HG03066 (cell line): Measurements from ENCODE around the gene PLEKHA6.
"Not testable (repeated sequence)": the region's sequence is repeated elsewhere in the genome, so short reads cannot be mapped to it uniquely, and the experiment has no call there.

Source experiments
- ATAC-seq: cut with Tn5 transposase; IDR thresholded peaks from one replicate; pipeline ENCODE4 v1.9.1; 2021; ENCODE audit warnings: low read depth; ENCODE audit not compliant: unreplicated experiment

PLEKHA6 gene

DNA sequence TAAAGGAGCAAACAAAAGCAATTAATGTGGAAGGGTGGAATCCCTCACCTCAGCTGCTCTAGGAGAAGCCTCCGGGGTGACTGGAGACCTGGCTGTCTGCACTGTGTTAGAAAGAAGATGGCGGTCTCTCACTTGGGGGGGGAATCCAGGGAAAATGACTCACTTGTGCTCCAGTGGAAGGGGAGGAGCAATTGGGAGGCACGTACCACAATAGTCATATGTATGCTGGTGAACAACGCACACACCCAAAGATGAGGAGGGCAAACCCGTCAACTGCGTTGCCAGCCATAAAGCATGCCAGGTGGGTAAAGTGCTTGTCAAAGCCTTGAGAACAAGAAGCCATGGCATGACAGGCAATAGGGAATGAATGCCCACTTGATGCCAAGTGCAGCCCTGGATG, 22.1 kb downstream of the PLEKHA6 start:
- ATAC-seq = no peak

DNA sequence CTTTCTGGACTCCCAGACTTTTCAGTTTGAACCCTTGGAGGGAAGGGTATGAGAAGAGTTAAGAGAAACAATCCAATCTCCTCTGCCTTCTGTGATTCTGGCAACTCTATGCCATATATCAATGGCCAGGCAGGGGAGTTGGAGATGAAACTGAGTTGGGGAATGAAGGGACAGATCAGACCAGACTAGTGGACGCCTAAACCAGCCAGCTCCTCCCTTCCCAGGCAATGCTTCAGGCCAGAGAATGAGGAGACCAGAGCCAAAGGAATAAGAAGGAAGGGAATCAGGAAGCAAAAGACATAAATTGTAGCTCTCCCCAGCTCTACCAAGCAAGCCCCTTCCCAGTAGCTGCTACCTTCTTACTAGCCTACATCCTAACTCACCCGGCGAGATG, 22.7 kb downstream of the PLEKHA6 start:
- ATAC-seq = no peak

DNA sequence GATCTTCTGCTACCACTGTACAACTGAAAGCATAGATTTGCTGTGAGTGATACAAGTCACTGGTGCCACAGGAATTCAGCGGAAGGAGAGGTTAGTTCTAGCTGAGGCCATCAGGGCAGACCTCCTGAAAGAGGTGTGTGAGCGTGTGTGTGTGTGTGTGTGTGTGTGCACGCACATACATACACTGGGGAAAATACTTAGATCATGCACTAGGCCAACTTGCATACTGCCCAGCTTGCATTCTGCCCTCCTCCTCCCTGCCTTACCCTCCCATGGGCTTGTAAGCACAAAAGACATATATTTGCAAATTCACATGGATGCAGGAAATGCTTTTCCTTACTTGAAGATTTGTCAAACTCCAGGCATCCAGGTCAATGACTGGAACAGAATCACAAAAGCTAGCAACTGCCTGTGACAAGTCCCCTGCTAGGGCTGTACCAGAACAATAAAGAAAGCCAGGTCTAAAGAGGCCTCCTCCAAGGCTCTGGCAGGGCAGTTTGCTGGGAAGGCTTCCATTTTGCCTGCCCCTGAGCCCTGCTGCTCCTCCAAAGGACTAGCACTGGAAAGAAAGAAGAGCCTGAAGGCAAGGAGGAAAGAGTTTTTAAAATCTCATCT, 23.2 kb downstream of the PLEKHA6 start:
- ATAC-seq = no peak

DNA sequence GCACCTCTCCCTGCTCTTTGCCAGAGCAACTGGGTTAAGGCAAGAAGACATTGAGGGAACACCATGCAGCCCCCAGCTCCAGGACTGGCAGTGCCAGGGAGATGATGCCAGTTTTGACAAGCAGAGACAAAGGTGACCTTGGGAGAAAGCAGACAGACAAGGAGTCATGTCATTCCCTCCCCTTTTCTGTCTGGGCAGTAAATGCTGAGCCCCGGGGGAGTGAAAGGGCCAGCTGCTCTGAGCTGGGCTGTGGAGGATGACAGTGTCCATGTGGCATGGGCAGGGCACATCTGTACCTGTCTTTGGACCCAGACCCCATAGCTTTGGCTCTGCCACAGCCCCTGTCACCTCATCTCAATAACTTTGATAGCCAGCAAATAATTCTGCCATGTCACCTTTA, 24.2 kb downstream of the PLEKHA6 start:
- ATAC-seq = no peak

DNA sequence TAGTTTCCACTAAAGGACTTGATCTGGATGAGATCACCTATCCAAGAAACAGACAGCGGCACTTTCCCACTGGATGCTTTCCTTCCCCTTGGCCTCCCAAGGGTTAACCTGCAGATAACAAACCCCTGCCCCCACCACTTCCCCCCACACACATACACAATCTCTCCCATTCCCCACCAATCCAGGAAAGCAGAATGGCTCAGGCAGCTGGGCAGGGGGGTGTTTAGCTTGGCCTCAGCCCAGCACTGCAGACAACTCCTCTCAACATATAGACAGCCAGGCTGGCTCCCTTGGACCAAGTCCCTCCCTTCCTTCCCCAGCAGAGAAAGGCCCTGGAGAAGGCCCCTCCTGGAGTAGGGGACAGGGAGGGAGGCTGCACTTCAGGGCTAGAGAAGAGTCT, 24.6 kb downstream of the PLEKHA6 start:
- ATAC-seq = no peak

DNA sequence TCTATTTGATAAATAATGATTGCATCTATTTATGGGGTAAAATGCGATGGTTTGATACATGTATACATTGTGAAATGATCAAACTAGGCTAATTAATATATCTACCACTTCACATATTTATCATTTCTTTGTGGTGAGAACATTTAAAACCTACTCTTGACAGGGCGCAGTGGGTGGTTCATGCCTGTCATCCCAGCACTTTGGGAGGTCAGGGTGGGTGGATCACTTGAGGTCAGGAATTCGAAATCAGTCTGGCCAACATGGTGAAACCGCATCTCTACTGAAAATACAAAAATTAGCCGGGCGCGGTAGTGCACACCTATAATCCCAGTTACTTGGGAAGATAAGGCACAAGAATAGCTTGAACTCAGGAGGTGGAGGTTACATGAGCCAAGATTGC, 25.3 kb downstream of the PLEKHA6 start:
- ATAC-seq = no peak

DNA sequence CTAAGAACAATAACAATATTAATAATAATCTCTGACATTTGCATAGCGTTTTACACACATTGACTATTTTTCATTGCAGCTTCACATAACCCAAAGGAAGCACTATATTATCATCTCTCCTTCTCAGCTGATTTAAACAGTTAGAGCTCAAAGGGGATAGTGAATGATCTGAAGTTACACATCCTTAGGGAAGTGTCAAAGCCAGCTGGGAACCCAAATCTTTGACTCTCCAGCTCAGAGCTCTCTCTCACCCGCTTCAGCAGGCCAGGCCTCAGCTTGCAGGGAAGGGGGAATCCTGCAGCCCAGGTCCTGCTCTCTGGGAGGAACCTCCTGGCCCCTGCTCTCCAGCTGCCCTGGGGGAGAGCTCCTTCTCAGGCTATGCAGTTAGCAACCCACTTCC, 26.3 kb downstream of the PLEKHA6 start:
- no peak for ATAC-seq

DNA sequence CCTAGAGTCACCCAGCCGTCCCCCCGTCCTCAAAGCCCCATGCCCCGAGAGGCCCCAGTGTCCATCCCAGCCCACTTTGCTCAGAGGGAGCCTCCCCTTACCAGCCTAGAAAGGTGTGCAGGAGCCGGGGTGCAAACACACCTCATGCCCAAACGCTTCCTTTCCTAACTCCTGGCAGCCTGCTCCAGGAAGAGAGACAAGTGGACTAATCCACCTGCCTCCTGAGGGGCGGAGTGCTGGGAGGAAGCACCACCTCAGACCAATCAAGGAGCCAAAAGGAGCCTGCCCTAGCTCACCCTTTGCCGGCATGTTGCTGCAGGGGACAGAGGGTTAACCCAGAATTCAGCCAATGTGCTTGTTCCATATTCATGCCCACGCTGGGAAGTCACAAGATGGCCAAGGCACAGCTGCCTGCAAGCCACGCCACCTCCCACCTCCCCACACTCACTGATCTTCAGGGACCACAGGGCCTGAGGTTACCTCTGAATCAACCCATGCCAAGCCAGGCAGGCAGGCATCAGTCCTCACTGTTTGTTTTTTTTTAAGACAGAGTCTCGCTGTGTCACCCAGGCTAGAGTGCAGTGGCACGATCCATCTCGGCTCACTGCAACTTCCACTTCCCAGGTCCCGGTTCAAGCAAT, 27.8 kb downstream of the PLEKHA6 start:
- ATAC-seq = no peak

DNA sequence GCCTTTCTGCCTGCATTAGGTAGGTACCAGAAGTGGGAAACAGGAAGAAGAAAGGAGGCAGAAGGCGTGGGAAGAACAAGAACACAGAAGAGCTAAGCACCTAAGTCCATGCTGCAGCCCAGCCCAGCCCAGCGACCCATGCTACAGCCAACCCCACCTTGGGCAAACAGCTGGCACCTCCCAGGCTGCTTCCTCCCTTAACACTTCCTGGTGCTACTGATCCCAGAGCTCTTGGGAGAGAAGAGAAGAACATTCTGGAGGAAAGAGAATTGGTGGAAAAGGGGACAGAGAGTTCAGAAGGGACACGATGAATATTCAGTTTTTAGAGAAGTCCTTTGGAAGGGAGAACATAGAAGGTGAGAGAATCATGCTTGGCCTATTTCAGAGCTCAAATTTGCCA, 28.5 kb downstream of the PLEKHA6 start:
- ATAC-seq = no peak

DNA sequence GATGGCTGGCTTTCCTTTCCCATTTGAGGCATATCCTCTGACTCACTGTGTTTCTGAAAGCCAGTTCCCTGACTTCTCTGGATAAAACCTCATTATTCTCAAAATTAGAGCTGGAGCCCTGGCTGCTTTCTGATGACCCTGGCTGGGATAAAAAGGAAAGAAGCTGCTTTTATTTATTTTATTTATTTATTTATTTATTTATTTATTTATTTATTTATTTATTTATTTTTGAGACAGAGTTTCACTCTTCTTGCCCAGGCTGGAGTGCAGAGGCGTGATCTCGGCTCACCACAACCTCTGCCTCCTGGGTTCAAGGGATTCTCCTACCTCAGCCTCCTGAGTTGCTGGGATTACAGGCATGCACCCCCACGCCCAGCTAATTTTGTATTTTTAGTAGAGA, 31.9 kb downstream of the PLEKHA6 start:
- not testable (repeated sequence) for ATAC-seq

DNA sequence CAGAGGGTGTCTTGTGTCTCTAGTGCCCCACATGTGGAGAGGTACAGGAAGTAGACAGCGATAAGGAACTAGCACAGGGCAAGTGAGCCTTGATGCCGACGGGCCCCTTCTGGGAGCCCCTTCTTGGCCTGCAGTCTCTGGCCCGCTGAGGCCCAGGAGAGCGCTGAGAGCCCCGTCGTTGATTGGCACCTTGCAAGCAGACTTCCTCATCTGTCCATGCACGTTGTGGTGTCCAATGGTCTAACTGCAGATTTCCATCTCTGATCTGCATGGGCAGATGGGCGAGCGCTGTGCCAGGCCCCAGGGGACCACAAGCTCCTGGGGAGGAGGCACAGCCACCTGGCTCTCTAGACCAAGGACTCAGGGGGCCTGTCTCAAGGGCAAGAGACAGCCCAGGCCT, 32.4 kb downstream of the PLEKHA6 start:
- ATAC-seq = no peak

DNA sequence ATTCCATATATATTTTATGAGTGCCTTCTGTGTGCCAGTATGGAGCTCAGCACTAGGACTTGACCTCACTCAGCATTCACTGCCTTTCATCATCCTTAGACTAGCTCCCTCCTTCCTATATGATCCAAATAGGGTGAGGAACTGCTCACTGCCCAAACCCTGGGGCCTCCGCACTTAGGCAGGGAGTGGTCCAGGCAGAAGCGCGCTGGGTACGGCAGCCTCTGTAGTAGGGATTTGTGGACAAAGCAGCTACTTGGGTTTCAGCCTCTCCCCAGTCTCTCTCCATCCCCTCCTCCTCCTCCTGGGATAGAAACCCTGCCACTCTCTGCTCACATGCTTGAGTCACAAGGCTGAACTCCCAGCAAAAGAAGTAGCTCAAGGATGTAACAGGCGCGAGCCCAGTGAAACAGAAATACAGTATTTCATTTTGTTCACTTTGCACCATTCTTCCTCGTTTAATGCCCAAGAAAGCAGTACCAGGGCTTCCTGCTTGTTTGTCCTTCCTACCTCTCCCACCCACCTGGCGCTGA, 32.9 kb downstream of the PLEKHA6 start:
- no peak for ATAC-seq

DNA sequence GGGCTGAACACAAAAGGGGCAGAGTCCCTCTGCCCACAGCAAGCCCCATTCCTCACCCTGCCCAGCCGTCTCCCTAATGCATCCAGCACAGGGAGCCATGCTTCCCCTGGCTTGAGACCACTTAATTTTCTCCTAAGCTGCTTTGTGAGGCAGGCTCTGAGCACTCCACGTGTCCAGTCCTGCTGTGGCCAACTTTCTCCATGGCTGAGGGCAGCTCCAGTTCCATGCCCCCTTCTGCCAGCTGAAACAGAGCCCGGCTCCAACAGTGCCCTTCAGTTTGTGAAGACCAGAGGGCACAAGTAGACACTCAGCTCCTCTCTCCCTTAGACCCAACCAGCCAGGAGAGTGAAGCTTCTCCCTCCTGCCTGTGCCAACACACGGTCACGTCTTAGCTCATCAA, 33.8 kb downstream of the PLEKHA6 start:
- no peak for ATAC-seq

DNA sequence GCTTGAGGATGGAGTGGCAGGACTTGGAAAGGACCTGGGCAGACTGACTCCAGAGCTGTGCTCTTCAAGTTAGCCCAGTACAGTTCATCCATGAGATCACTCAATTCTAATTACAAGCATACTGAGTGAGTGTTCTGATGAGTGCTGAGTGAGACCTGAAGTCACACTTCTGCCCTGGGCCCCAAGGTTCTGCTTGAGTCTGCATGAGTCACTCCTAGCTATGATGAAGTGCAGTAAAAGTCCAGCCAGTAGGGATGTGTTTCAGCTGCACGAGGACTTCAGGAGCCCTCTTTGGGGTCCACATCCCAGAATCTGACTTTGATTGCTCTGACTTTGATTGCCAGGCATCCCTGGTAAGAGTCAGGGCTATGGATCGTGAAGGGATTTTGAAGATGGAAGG, 35.8 kb downstream of the PLEKHA6 start:
- no peak for ATAC-seq

DNA sequence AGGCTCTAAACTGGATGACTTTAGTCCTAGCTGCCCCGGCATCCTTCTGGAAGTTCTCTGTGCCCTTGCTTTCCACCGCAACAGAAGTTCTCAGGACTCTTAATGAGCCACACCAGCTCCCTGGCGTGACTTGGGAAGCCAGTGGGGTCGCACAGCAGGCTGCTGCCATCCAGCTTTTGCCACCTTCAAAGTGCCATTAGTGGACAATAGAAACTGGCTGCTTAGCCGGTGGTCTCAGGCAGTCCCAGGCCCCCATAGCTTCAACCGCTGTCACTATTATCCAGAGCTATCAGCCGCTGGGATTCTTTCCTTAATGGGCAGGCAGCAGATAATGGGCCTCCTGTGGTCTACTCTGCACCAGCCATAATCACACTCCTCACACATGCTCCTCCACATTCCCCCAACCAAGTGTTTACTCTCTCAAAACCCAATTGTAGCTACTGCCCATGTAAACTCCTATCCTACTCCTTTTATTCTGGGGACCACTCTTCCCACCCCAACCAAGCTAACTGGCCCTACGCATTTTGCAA, 37.3 kb downstream of the PLEKHA6 start:
- ATAC-seq = no peak

DNA sequence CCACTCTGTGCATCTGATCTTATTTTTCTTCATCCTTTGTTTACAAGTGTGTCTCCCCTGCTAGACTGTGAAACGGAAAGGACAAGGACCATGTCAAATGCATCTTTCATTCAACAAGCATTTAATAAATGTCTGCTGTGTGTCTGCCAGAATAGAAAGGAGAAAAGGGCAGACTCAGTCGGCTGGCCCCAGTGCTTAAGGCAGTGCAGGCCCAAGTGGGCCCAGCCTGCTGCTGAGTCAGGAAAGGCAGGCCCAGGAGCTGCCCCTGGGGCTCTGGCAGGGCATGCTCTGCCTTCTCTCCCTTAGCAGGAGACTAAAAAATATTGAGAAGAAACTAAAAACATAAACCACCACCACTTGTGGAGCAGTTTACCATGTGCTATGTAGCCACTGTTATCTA, 38.1 kb downstream of the PLEKHA6 start:
- no peak for ATAC-seq

DNA sequence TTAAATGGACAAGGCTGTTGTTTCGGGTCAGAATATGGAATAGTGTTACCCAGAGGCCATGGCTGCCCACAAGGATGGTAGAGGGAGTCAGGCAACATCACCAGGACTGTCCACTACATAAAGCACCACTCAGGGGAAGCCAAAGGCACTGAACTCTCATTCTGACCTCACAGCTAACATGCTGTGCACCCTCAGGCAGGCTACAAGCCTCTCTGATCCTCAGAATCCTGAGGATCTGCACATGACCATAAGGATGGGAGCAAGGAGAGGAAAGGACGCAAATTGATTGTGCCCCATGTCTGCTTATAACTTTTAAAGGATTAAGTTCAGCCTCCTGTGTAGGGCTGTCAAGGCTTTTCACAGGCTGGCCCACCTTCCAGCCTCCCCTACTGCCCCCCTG, 38.7 kb downstream of the PLEKHA6 start:
- ATAC-seq = no peak

DNA sequence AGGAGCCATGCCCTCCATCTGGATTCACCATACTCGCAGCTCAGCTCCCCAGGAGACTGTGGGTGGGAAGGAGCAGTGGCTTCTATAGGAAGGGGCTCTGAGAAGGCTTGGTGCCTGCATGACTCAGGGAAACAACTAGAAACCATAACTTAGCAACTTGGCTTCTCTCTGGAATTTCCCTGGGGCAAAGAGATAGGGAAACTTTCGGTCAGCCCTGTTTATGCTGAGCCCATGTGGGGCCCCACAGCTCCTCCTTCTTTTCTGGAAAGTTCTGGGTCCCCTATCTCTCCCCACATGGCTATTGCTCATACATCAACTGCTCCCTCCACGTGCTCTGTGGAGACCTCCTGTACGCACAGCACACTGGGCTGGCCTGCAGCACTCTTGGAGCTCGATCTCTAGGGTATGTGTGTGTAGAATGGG, 39.3 kb downstream of the PLEKHA6 start:
- ATAC-seq = no peak

DNA sequence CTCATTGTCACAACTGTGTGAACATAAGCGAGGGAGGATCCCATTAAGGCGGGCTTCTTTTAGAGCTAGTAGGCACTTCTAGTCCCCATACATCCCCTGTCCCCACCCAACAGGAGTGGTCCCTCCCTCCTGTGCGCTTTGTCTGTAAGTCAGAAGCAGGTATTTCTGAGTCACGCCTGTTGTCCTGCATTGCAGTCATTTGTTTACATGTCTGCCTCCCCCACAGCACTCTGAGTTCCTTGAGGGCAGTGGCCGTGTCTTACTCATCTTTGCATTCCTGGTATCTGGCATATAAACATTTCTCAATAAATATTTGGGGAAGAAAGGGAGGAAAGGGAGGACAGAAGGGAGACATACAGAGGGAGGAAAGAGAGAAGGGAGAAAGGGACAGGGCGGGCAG, 40.3 kb downstream of the PLEKHA6 start:
- no peak for ATAC-seq

DNA sequence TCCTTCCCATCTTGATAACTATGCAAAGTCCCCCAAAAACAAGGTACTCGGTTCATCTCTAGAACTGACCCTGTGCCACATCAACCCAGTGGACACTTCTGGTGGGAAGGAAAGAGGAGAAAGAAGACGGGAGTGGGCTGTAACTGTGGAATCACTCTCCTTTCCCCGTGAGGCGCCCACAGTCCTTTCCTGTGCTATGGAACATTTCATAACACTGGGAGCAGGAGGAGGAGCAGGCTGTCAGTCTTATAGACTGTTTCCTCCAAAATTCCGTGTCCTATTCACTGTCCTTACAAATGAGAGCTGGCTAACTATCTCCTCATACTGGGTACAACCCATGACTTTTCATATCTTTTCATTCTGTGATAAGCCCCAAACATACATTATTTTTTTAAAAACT, 40.7 kb downstream of the PLEKHA6 start:
- ATAC-seq = no peak

DNA sequence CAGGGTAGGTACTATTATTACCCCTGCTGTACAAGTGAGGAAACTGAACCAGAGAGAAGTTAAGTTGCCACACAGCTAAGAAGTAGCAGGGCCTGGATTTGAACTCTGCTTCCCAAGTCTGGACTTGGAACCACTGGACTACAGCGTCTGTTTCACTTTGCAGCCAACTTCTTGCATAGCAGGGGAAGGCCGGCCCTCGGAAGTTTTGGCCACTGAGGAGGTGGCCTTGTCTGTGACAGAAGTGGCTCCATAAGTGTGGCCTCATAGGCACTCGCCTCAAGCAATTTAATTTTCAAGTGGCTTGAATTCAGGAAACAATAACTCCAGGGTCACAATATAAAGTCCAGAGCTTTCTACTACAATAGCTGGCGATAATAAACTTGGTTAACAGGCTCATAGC, 41.4 kb downstream of the PLEKHA6 start:
- ATAC-seq = no peak

DNA sequence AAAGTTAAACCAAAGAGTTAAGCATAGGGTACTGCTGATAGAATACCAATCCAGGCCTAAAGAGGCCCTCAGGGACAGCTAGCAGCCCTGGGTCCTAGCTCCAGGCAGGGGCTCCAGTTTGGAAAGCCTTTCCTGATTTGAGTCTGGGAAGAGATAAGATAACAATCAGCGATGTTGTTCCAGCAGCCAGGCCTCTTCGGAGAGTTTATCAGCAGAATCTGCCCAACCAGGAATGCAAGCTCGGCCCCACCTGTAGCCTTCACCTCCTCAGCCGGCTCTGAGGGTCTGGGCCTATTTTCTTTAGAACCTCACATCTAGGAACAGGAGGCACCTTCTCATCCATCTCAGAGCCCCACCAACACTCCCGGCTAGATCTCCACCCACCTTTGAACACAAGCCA, 42.6 kb downstream of the PLEKHA6 start:
- ATAC-seq = no peak
